Activated CD4-positive, alpha-beta T cell treated with anti-CD3 and anti-CD28 coated beads, Interleukin-10, Interleukin-2, amounts not matched to agents 100 ng/mL and 50 ng/mL, durations not matched to agents 16 hours and 8 hours (primary cell): ENCODE data around the gene FOXJ1.
"Not testable (repeated sequence)": the region's sequence is repeated elsewhere in the genome, so short reads cannot be mapped to it uniquely, and the experiment has no call there.

Experiments used
- DNase-seq: peaks from one replicate; pipeline ENCODE4 v3.0.0-alpha.2; 2020

The FOXJ1 gene, protein sequence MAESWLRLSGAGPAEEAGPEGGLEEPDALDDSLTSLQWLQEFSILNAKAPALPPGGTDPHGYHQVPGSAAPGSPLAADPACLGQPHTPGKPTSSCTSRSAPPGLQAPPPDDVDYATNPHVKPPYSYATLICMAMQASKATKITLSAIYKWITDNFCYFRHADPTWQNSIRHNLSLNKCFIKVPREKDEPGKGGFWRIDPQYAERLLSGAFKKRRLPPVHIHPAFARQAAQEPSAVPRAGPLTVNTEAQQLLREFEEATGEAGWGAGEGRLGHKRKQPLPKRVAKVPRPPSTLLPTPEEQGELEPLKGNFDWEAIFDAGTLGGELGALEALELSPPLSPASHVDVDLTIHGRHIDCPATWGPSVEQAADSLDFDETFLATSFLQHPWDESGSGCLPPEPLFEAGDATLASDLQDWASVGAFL

DNA sequence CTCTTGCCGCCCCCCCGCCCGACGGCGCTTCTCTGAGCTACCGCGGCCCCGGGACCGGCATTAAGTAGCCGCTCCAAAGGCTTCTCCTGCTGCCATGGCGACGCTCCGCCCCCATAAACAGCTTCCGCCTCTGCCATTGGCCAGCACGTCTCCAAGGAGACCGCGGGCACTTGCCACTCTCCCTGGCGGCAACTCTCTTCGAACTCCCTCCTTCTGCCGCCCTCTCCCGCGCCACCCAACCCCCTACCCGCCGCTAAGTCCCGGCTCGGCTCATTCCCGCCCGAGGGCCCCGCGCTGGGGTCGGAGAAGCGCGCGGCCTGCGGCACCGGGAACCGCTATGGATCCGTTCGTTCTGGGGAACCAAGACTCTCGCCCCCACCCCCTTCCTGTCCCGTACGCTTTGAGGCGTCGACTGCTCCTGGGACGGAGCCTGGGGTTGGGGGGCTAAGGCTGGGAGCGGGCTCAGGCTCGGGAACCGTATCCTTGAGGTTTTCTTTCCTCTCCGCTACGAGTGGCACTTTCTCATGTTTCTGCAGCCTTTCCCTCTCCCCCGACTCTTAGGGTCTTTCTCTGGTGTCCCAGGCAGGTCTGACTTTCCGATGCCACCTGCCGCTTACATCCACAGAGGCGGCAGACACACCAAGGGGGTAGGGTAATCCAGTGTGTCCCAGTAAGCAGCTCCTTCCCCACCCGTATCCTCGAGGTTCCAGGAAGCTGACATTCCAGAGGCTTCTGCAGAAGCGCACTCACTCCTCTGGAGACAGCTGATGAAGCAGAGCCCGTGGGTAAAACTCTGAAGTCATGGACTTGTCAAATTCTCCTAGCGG lies at the start of gene FOXJ1:
Gene FOXJ1, minus strand, starts transcription at position 34 of the 827 bp plus-strand sequence. CDS start 850 bp downstream, outside the sequence.
- DNase-seq: peak; percentile 94

DNA sequence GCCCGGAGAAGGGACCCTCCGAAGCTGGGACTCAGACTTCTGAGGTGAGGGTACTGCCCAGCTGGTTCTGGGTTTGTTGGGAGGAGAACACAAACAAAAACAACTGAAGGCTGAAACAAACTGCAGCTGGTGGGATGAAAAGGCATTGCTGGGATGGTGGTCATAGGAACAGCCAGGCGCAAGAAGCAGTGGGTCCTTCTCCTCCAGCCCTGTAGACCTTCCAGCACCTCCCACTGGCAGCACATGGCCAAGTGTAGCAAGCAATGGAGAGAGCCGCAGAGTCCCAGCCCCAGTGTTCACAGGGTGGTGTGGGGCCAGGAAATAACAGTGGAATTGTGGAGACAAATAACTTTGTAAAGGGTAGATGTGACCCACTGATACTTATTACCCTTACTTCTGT lies 48.7 kb upstream of the FOXJ1 start:
- no peak for DNase-seq

DNA sequence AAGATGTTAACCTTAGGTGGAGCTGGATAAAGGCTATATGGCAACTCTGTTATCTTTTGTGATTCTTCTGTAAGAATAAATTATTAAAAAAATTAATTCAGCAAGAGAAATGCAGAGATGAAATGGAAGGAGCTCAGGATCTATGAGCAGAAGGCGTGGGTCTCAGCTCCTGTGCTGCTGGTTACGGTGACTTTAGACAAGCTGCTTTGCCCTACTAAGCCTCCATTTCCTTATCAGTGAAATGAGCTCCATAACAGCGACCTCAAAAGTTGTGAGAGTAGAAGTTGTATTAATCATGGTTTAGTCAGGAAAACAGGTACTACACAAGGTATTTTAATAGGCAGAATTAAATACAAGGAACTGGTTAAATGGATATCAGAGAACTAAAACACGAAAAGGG lies 48.2 kb upstream of the FOXJ1 start:
- DNase-seq: no peak

DNA sequence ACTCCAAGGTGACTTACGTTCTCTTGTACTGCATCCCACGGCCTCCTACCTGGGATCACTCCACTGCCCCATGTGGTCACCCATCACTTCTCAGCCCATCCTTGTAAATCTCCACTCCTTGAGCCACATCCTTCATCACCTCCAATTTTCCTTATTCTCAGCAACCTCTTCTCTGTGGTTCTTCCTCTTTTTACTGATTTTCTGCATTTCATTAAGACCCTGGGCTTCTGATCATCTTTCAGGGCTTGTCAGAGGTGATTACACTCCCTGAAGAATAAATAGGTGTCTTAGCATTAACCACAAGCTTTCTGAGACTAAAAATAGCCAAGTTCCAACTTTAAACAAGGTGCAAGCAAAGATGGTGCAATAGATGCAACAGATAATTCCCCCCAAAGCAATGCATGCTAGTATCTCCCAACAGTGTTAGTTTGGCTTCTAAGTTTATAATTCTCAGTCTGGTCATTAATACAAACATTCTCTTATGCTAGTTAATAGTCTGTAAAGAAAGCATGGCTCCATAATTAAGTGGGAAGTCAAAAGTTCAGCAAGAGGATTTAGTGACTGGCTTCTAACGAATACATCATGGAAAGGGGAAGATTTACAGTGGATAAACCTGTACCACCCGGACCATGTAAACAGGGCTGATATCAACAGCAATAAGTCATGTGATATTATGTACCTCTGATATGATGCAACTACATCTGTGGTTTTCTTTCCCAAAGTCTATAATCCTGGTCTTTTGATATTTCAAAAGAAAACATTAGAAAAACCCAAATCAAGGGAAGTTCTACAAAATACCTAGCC lies 47.4 kb upstream of the FOXJ1 start:
- DNase-seq: no peak

DNA sequence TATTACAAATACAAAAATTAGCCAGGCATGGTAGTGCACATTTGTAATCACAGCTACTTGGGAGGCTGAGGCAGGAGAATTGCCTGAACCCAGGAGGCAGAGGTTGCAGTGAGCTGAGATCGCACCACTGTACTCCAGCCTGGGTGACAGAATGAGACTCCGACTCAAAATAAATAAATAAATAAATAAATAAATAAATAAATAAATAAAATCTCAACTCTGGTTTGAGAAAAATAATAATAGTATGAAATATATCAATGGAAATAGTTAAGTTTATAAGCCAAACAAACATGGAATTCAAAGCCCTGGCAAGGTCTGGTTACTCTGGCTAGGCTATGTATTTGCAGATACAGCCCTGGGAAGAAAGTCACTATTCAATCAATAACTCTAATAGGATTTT lies 45.7 kb upstream of the FOXJ1 start:
- not testable (repeated sequence) for DNase-seq

DNA sequence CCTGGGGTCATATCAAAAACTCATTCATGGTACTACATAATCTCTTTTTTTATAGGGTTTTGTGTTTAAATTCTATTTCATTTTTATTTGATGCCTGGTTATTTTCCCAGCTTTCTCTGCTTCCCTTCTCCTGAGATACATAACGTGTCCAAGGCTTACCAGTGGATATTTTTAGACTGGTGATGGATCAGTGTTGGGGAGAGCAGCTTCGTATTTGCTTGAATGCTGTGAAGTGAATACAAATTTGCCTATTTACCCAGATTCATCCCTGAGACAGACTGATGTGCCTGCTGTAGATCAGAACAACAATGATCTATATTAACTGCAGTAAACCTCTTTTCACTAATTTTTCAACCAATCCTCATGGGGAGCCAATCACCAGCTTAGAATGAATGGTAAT lies 43.2 kb upstream of the FOXJ1 start:
- DNase-seq: no peak

DNA sequence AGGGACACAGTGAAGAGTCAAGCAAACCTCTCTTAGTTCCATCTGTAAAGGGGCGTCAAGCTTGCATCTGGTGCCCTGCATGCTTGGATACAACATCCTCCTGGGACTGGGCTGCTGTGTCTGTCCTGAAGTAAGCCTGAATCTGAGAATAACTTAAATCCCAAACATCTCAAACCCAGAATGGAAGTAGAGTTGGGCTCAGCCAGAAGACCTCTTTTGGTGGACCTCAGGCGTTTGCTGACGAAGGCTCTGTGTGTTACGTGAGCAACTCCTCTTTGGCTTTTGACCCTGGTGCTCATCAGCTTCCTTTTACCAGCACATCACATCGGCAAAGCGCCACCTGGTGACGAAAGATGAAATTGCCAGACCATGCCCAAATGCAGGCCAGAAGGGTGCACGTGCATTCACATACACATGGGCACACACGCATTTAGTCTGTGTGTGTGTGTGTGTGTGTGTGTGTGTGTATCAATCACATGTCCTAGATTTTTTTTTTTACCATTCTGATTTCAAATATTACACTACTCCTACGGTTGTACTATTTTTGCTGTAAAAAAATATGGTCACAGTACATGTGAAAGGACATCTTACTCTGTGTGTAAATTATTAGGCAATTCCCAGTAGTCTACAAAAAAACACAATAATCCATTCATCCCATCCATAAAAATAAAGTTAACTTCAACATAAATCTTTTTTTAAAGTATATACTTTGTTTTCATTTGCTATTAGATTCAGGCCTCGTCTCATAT lies 41.1 kb upstream of the FOXJ1 start:
- DNase-seq: peak; percentile 97

DNA sequence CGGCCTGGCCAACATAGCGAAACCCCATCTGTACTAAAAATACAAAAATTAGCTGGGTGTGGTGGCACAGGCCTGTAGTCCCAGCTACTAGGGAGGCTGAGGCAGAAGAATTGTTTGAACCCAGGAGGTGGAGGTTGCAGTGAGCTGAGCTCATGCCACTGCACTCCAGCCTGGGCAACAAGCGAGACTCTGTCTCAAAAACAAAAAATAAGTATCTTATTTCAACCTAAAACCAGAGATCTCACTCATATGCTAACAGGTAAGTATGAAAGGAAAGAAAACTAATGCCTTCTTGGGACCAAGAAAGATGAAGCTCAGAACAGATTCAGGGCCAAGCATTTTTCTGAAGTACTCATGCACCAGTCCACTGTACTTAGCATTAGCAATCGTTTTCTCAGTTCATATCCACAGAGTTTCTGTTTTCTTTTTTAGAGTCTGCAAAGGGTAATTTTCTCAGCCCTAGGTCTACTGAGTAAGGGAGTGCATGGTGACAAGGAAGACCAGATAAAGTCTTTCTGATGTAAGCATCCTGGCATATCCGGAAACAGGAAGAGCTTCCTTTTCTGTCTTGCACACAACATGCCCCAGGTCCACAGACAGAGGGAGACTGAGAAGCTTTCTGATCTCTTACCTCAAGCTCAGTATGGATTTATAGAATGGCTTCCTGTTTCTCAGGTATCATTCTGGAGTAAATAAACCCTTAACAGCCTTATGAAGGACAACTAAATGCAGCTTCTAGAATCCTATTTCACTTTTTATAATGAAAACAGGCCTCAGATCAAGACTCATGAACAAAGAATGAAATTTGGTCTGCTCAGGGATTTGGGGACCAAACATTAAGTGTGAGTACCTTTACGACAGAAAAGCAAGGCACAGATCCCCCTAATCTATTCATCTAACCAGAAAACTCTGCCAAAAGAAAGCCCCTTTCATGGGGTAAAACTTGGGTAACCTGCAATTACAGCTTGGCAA lies 38.7 kb upstream of the FOXJ1 start:
- DNase-seq: peak; percentile 85

DNA sequence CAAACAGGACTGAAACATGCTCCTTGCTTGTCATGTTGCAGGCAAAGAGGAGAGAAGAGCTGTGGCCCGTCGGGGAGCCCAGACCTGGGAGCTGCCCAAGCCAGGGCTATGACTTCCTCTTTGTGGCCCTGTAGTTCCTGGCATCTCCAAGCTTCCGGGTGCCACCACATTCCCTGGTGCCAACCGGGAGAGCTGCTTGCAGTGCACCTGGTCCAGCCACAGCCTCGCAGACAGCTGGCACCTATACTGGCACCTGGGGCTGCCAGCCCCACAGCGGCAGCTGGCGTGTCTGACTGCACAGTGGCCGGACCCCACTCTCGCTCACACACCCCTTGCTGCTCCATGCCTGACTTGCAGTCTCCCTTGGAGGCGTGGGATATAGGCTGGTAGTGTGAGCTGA lies 37.1 kb upstream of the FOXJ1 start:
- no peak for DNase-seq

DNA sequence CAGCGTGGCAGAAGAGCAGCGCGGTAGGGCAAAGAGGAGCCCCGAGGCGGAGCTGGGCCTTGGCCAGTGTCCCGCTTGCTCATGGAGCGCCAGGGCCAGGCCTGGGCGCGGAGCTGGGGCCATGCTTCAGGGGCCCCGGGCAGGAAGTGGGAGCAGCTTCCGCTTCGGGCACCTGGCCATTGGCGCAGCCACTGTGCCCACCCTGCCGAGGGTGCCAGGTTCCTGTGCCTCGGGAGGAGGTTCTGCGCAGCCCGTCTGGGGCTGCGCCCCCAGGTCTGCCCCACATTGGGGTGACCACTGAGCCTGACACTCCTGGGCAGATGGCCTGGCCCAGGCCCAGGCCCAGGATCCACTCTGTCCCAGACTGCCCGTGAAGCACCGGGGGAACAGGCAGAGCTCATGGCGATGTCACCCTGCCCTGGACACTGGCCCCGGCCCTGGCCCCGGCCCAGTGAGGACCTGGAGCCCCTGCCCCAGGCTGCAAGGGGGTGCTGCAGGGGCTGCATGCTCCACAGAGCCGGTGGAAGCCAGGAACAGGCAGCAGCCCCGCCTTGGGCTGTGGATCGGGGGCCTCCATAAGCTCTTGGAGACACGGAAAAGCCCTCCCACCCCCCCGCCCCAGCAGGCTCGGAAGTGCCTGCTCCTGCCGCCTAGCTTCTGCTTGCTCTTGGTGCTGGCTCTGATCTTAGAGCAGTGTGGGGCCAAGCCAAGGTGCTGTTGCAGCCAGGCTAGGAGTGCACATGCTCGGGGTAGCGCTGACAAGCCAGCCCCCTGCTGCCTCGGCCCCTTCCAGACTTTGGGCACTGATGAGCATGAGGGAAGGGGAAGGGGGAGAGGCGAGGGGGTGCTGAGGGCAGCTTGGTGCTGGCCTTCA lies 35.9 kb upstream of the FOXJ1 start:
- no peak for DNase-seq

DNA sequence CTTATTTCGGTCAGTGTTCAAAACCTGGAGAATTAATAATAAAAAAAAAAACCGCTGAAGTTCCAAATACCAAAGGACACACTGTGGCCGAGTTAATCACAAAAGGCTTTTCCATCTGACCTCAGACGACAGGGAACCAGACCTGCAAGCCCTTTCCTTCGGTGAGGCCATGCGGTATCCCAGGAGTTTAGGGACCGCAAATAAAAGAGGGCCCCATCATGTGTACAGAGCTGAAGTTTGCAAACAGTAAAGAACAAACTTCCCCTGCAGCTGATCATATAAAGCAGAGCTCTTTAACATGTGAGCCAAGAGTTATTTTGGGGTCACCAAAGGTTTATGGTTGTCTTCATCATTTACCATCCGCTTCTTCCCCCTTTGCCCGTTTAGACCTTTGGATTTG lies 33.0 kb upstream of the FOXJ1 start:
- DNase-seq: no peak

DNA sequence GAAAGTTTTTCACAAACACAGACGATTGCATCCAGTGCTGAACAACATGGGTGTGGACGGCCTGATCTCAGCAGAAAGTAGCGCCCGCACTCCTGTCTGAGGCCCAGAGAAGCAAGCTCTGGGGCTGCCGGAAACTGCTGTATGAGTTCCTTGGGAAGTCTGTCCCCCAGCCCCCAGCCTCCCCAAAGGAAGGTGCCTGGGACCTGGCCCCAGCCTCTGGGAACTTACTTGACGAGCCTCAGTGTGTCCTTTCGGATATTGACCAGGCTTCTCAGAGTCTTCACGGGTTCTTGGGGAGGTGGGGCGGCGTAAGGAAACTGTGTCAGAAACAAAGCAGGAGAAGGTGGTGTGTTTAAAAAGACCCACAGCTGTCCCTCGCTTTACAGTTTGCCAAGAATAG lies 32.4 kb upstream of the FOXJ1 start:
- no peak for DNase-seq

DNA sequence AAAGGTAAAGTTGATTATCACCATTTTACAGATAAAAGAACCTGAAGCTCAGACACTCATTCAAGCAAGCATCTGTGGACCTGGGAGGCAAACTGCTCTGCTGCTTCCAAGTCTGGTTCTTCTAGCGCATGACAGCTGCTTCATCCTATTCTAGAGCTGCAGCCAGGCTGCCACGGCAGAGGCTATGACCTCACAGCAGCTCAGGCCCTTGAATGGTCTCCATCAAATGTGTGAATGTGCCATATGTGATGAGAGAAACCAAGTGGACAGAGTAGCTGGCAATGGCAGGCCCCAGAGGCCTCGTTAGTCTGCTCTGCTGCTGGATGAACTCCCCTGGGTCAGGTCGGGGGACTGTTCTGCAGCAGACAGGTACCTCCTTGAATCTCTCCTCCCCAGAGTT lies 30.7 kb upstream of the FOXJ1 start:
- no peak for DNase-seq

DNA sequence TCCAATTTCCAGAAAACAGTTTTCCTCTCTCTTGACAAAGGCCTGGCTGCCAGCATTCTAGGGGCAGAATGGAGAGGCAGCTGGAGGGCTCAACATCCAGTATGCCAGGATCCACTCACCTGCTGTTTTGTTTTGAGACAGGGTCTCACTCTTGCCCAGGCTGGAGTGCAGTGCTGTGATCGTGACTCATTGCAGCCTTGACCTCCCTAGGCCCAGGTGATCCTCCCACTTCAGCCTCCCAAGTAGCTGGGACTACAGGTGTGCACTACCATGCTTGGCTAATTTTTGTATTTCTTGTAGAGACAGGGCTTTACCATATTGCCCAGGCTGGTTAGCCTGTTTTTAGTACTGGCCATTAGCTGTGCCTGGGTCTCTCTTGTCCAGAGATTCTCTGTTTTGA lies 29.1 kb upstream of the FOXJ1 start:
- no peak for DNase-seq

DNA sequence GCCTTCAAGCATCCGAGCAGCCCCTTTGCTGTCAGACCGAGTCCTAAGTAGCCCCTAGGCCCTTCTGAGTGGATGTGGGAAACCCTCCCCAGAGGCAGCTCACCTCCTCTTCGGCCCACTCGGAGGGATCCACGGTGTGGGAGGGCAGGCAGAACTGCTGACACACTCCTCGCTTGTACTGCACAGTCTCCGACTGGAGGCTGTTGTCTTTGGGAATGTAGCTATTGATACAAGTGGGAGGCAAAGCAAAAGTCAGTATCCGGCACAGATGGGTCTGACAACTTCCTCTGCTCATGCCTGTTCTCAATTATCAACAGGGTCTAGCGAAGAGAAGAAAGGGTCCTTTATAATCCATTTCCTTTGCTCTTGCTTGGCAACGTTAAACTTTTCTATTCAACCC lies 25.9 kb upstream of the FOXJ1 start:
- DNase-seq: no peak

DNA sequence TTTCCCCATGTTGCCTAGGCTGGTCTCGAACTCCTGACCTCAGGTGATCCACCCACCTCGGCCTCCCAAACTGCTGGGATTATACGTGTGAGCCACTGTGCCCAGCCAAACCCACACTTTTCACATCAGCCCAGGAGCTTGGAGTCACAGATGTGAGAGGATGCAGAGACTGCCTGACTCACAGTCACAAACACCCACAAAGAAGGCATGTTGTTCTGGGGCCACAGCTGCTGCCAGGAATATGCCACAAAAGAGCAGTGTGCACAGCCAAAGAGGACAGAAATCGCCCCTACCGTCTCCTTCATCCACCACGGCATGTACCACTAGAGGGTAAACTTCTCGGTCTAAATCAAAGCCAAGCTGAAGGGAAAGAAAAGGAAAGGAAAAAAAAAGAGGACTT lies 25.1 kb upstream of the FOXJ1 start:
- DNase-seq: no peak

DNA sequence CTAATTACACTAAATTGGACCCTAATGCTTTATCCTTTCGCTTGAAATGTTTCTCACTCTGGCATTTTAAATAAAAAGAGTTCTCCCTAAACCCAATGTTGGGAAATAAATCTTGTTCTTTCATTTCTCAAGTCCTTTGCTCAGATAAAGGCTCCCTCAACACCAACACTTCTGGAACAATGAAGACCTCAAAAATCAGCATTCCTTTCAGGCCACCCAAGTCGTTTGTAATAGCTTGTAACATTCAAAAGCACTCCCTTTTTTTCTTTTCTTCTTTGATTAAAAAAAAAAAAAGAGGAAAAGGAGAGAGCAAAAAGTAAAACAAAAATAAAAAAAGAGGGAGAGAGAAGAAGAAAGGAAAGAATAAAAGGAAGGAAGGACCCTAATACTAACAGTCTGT lies 23.3 kb upstream of the FOXJ1 start:
- DNase-seq: no peak

DNA sequence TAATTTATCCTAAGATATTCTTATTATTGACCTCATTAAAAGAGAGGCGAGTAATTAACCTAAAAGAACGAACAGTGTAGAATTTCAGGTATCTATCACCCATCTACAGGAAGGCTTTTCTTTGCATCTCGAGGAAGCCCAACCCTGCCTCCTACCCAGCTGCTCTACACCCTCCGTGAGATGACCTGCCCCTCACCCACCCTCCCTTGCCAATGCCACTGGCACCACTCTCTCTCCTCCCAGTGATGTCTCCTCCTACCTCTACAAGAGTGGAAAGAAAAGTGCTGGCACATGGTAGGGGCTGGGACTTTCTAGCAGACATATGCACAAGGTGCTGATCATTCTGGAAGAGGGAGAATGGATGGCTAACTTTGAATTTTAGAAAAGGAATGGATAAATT lies 22.9 kb upstream of the FOXJ1 start:
- no peak for DNase-seq

DNA sequence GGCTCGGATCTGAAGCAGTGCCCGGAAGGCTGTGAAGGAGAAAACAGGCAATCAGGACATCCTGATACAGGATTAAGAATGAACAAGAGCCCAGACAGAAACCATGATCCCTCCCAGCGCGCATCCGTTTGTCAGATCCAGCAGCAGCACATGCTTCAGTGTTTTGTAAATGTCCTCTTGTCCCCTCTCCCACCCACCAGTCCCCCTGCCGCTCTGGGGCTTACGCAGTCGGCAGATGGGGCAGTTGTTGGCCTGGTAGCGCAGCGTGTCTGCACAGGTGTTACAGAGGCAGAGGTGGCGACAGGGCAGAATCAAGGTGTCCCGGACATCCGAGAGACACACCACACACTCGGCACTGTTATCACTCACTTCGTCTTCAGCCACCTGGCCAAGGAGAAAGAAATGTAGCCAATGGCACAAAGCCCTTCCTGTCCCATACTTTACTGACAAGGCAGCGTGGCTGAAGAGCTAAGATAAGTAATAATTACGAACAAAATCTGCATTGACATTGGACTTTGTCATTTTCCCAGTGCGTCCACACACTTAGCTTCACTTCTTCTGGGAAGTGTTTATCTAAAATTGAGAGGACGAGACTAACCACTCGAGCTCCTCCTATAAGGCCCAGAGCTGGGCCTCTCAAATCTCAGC lies 20.7 kb upstream of the FOXJ1 start:
- no peak for DNase-seq
